Stimulated activated CD4-positive, alpha-beta T cell treated with anti-CD3 and anti-CD28 coated beads, Interleukin-12 subunit alpha, Interleukin-12 subunit beta, amount 100 ng/mL, for 24 hours (primary cell): ENCODE measurements around the gene MATN1.

Experiments
- DNase-seq, 2 experiments: peaks; one replicate each; pipeline ENCODE4 v3.0.0-alpha.2; 2020; ENCODE audit warnings: low read depth in 2 of 2

Gene MATN1

GRCh38 chr1:30732277-30732996 lies 9.1 kb upstream of the MATN1 start:
- no peak for DNase-seq

GRCh38 chr1:30731806-30732276 lies 8.5 kb upstream of the MATN1 start:
- no peak for DNase-seq

GRCh38 chr1:30731109-30731805 lies 7.9 kb upstream of the MATN1 start:
- no peak for DNase-seq

- no peak for DNase-seq
Observed at GRCh38 chr1:30730346-30731108, 7.1 kb upstream of the MATN1 start.

GRCh38 chr1:30729901-30730300 lies 6.5 kb upstream of the MATN1 start:
- no peak for DNase-seq

GRCh38 chr1:30728832-30729638 lies 5.7 kb upstream of the MATN1 start:
- DNase-seq: no peak

GRCh38 chr1:30728340-30728739 lies 5.0 kb upstream of the MATN1 start:
- no peak for DNase-seq

- DNase-seq: no peak
Observed at GRCh38 chr1:30727824-30728223, 4.4 kb upstream of the MATN1 start.

GRCh38 chr1:30726773-30727684 lies 3.6 kb upstream of the MATN1 start:
- DNase-seq: no peak

- DNase-seq: no peak
Observed at GRCh38 chr1:30726236-30726635, 2.9 kb upstream of the MATN1 start.

GRCh38 chr1:30725450-30726095 lies 2.2 kb upstream of the MATN1 start:
- DNase-seq: no peak

- no peak for DNase-seq
Observed at GRCh38 chr1:30724655-30725421, 1.5 kb upstream of the MATN1 start.

- no peak for DNase-seq
Observed at GRCh38 chr1:30724175-30724574, 790 bp upstream of the MATN1 start.

GRCh38 chr1:30721812-30722537 lies 1.4 kb downstream of the MATN1 start:
- DNase-seq: no peak

GRCh38 chr1:30721341-30721793 lies 2.0 kb downstream of the MATN1 start:
- no peak for DNase-seq

- no peak for DNase-seq
Observed at GRCh38 chr1:30720271-30721223, 2.8 kb downstream of the MATN1 start.
